HCT116 (cell line): ENCODE results near the gene CALN1. TPM values are rescaled to one million over a fixed set of nuclear protein-coding genes. Genes with fewer than 3 reads are reported as not detected.

Source experiments
- ATAC-seq: fragments of 200-7000 bp; cut with Tn5 transposase; 2 replicates; pipeline ENCODE4 v1.9.1; 2020; ENCODE audit warnings: mild to moderate bottlenecking, moderate library complexity
- BruUV-seq: library from RNA; stranded (reverse); fragments of 400-500 nt; replicated peaks from 2 replicates; lab custom pipeline; 2021; lab: Mats Ljungman, UMichigan
- CTCF ChIA-PET: fragments of 300-600 bp; sonication (Branson Sonifier 250); formaldehyde crosslinking; loops from one replicate; lab custom pipeline; 2021; ENCODE audit warnings: antibody characterized with exemption; lab: Charles Lee
- POLR2A ChIA-PET: fragments of 300-600, 350-600 bp; sonication (Branson Sonifier 250); formaldehyde crosslinking; loops from one replicate; lab custom pipeline; 2021; ENCODE audit warnings: antibody characterized with exemption; lab: Charles Lee
- RAD21 ChIA-PET, 2 experiments: fragments of 300-600 bp; sonication (Branson Sonifier 250); formaldehyde crosslinking; loops; one replicate each; lab custom pipeline; 2023; ENCODE audit warnings: low total read pairs in 2 of 2; ENCODE audit not compliant: uncharacterized antibody in 2 of 2, unreplicated experiment in 2 of 2, low non-redundant PET in 1 of 2; lab: Charles Lee
- DNase-seq: peaks from one replicate; pipeline ENCODE4 v3.0.0-alpha.2; 2010; ENCODE audit warnings: low read depth, low spot score
- H2AFZ ChIP-seq: fragments of 200-600 bp; shearing (Covaris generic), sonication (generic); 2 replicates; pipeline ENCODE4 v1.6.1; 2017; ENCODE audit warnings: low read depth, mixed run types, mixed read lengths, antibody characterized with exemption, low read length; ENCODE audit not compliant: poor library complexity, severe bottlenecking
- H3K27ac ChIP-seq: 2 replicates; pipeline ENCODE4 v1.5.1; 2012; ENCODE audit warnings: low read depth, low read length
- H3K27me3 ChIP-seq: fragments of 200-600 bp; sonication (generic); 2 replicates; pipeline ENCODE4 v1.6.1; 2016; ENCODE audit warnings: mixed run types, low read length, mixed read lengths; ENCODE audit not compliant: insufficient read depth
- H3K36me3 ChIP-seq, 2 experiments: fragments of 200-500 bp in 1 of 2; fragments of 200-600 bp in 1 of 2; sonication (Bioruptor generic) in 1 of 2; sonication (generic) in 1 of 2; 2 replicates each; pipeline versions ENCODE4 v1.5.1 to v1.6.1; 2014 to 2016; ENCODE audit warnings: low read length in 2 of 2, inconsistent platforms in 1 of 2, mixed read lengths in 1 of 2, mixed run types in 1 of 2; ENCODE audit not compliant: insufficient read depth in 2 of 2, control insufficient read depth in 1 of 2
- H3K4me1 ChIP-seq, 2 experiments: fragments of 200-600 bp in 1 of 2; sonication (generic) in 1 of 2; 2 replicates each; pipeline versions ENCODE4 v1.5.1 to v1.6.1; 2012 to 2017; ENCODE audit warnings: low read length in 2 of 2, inconsistent platforms in 1 of 2, mild to moderate bottlenecking in 1 of 2, mixed read lengths in 1 of 2, mixed run types in 1 of 2, moderate library complexity in 1 of 2; ENCODE audit not compliant: insufficient read depth in 2 of 2, control insufficient read depth in 1 of 2
- H3K4me2 ChIP-seq: fragments of 200-600 bp; sonication (generic); 2 replicates; pipeline ENCODE4 v1.6.1; 2017; ENCODE audit warnings: mixed run types, low read length, mixed read lengths
- H3K4me3 ChIP-seq, 2 experiments: fragments of 200-600 bp in 1 of 2; sonication (generic) in 1 of 2; replicated peaks in 1 of 2; 2 replicates each; pipeline ENCODE4 v1.5.1; 2011 to 2016; ENCODE audit warnings: low read length in 2 of 2, control low read depth in 1 of 2, low read depth in 1 of 2, mild to moderate bottlenecking in 1 of 2, mixed read lengths in 1 of 2, mixed run types in 1 of 2
- H3K79me2 ChIP-seq: fragments of 200-600 bp; sonication (generic); 2 replicates; pipeline ENCODE4 v1.6.1; 2017; ENCODE audit warnings: mild to moderate bottlenecking, mixed run types, low read length, moderate library complexity, mixed read lengths; ENCODE audit not compliant: insufficient read depth
- H3K9ac ChIP-seq: fragments of 200-600 bp; sonication (generic); 2 replicates; pipeline ENCODE4 v1.6.1; 2016; ENCODE audit warnings: low read length, mixed read lengths
- H3K9me2 ChIP-seq: fragments of 200-600 bp; sonication (generic), shearing (Covaris generic); 2 replicates; pipeline ENCODE4 v1.6.1; 2017; ENCODE audit warnings: mixed run types, mild to moderate bottlenecking, moderate library complexity; ENCODE audit not compliant: insufficient read depth
- H3K9me3 ChIP-seq, 2 experiments: fragments of 200-500 bp in 1 of 2; fragments of 200-600 bp in 1 of 2; sonication (Bioruptor generic) in 1 of 2; sonication (generic) in 1 of 2; 2 replicates each; pipeline ENCODE4 v1.6.1; 2014 to 2017; ENCODE audit warnings: low read length in 2 of 2, mixed read lengths in 2 of 2, inconsistent platforms in 1 of 2, low read depth in 1 of 2, mild to moderate bottlenecking in 1 of 2, mixed run types in 1 of 2, moderate library complexity in 1 of 2; ENCODE audit not compliant: control insufficient read depth in 1 of 2, insufficient read depth in 1 of 2
- H4K20me1 ChIP-seq: fragments of 200-600 bp; sonication (generic), shearing (Covaris generic); 2 replicates; pipeline ENCODE4 v1.6.1; 2017; ENCODE audit warnings: mixed run types, mild to moderate bottlenecking, moderate library complexity; ENCODE audit not compliant: insufficient read depth
- ATF3 ChIP-seq: IDR thresholded peaks from 2 replicates; pipeline ENCODE4 v1.6.1; 2012
- CBX3 ChIP-seq: IDR thresholded peaks from 2 replicates; pipeline ENCODE4 v1.6.1; 2012; ENCODE audit warnings: low read depth
- CEBPB ChIP-seq: IDR thresholded peaks from 2 replicates; pipeline ENCODE4 v1.6.1; 2012; ENCODE audit warnings: low read depth
- CTCF ChIP-seq, 3 experiments: fragments of 200-600 bp in 1 of 3; sonication (generic) in 1 of 3; IDR thresholded peaks in 2 of 3; conservative IDR thresholded peaks in 1 of 3; 2 replicates each; pipeline ENCODE4 v1.5.1; 2012 to 2017; ENCODE audit warnings: low read depth in 2 of 3, low read length in 2 of 3, antibody characterized with exemption in 1 of 3, borderline replicate concordance in 1 of 3, control low read depth in 1 of 3, mild to moderate bottlenecking in 1 of 3, mixed read lengths in 1 of 3, mixed run types in 1 of 3, moderate library complexity in 1 of 3; ENCODE audit not compliant: insufficient read depth in 1 of 3
- EGR1 ChIP-seq: IDR thresholded peaks from 2 replicates; pipeline ENCODE4 v1.6.1; 2012; ENCODE audit warnings: low read depth
- EZH2 ChIP-seq: fragments of 200-600 bp; sonication (generic); IDR thresholded peaks from 2 replicates; pipeline ENCODE4 v1.6.1; 2017; ENCODE audit warnings: antibody characterized with exemption, mixed run types
- EZH2phosphoT487 ChIP-seq: fragments of 200-600 bp; IDR thresholded peaks from 2 replicates; pipeline ENCODE4 v1.6.1; 2018; ENCODE audit warnings: antibody characterized with exemption, borderline replicate concordance
- JUND ChIP-seq: IDR thresholded peaks from 2 replicates; pipeline ENCODE4 v1.6.1; 2012
- MAX ChIP-seq: IDR thresholded peaks from 2 replicates; pipeline ENCODE4 v1.6.1; 2012
- POLR2AphosphoS5 ChIP-seq: IDR thresholded peaks from 2 replicates; pipeline ENCODE4 v1.6.1; 2011; ENCODE audit warnings: mild to moderate bottlenecking, low read depth, low read length, moderate library complexity
- RAD21 ChIP-seq: IDR thresholded peaks from 2 replicates; pipeline ENCODE4 v1.6.1; 2012; ENCODE audit warnings: low read depth, mild to moderate bottlenecking
- REST ChIP-seq: IDR thresholded peaks from 2 replicates; pipeline ENCODE4 v1.6.1; 2012; ENCODE audit warnings: low read depth
- SIN3A ChIP-seq: IDR thresholded peaks from 2 replicates; pipeline ENCODE4 v1.6.1; 2012; ENCODE audit warnings: low read depth
- SP1 ChIP-seq: IDR thresholded peaks from 2 replicates; pipeline ENCODE4 v1.6.1; 2012; ENCODE audit warnings: low read depth
- SRF ChIP-seq: IDR thresholded peaks from 2 replicates; pipeline ENCODE4 v1.6.1; 2012; ENCODE audit warnings: low read depth
- TCF7L2 ChIP-seq: IDR thresholded peaks from 2 replicates; pipeline ENCODE4 v1.7.0; 2011; ENCODE audit warnings: borderline replicate concordance, inconsistent platforms; ENCODE audit not compliant: insufficient read depth, insufficient read length; ENCODE audit errors: extremely low read depth
- YY1 ChIP-seq: IDR thresholded peaks from 2 replicates; pipeline ENCODE4 v1.6.1; 2011; ENCODE audit warnings: low read length, low read depth, moderate library complexity, mild to moderate bottlenecking; ENCODE audit not compliant: insufficient replicate concordance; ENCODE audit errors: extremely low read depth
- intact Hi-C: fragments of 100-400 bp; cut with micrococcal nuclease; formaldehyde crosslinking; loops from 2 replicates; pipeline ENCODE4 v1.10.0; 2022
- total RNA-seq: library from RNA; stranded (reverse); gene quantifications from one replicate; pipeline ENCODE4 v1.2.1, GENCODE V29; 2021; ENCODE audit not compliant: unreplicated experiment

The CALN1 gene
- total RNA-seq, 1 experiment from 2014 or later, result 0.17 TPM

- DNase-seq (no peak), ATAC-seq (no peak)
- Histone ChIP-seq H2AFZ (no peak overlapping the region), H4K20me1 (no peaks in the 10 kb centered on the region), H3K4me3 (no peak overlapping the region), H3K9ac (no peak overlapping the region), H3K79me2 (no peaks in the 10 kb centered on the region), H3K4me2 (no peak overlapping the region), H3K9me3 (peaks cover 4 to 7% of the 10 kb centered on the region in 2 experiments; a peak in 2 of 4 replicates), H3K4me1 (no peaks in the 10 kb centered on the region), H3K9me2 (no peaks in the 10 kb centered on the region), H3K27ac (no peak overlapping the region), H3K36me3 (no peaks in the 10 kb centered on the region), H3K27me3 (no peaks in the 10 kb centered on the region)
- intact Hi-C loops, result no loop called here
- TF ChIP-seq YY1, result no peak
- TF ChIP-seq CBX3, result no peak
- TF ChIP-seq EGR1, result no peak
- RAD21 ChIA-PET, result no interaction called here
- POLR2A ChIA-PET, result no interaction called here
- no TSS peak for BruUV-seq
- CTCF ChIA-PET, result no interaction called here
Measured at GRCh38 chr7:71800321-71800720, 611.8 kb downstream of the CALN1 start.

GRCh38 chr7:71795410-71795809 lies 616.7 kb downstream of the CALN1 start:
- Histone ChIP-seq H4K20me1 (no peaks in the 10 kb centered on the region), H3K27ac (no peak overlapping the region), H3K4me2 (no peak overlapping the region), H3K9ac (no peak overlapping the region), H3K36me3 (no peaks in the 10 kb centered on the region), H3K9me2 (no peaks in the 10 kb centered on the region), H2AFZ (no peak overlapping the region), H3K9me3 (peaks cover 4 to 9% of the 10 kb centered on the region in 2 experiments; a peak in 2 of 4 replicates), H3K27me3 (no peaks in the 10 kb centered on the region), H3K4me3 (no peak overlapping the region), H3K79me2 (no peaks in the 10 kb centered on the region), H3K4me1 (no peaks in the 10 kb centered on the region)
- ChIA-PET CTCF (no interaction called here), POLR2A (no interaction called here), RAD21 (no interaction called here)
- no peak for ATAC-seq
- no peak for DNase-seq
- intact Hi-C loops, result no loop called here
- no TSS peak for BruUV-seq
- TF ChIP-seq EGR1, result no peak
- no peak for TF ChIP-seq EZH2phosphoT487
- no peak for TF ChIP-seq POLR2AphosphoS5
- no peak for TF ChIP-seq SRF
- TF ChIP-seq EZH2, result no peak
- no peak for TF ChIP-seq REST
- no peak for TF ChIP-seq CEBPB
- TF ChIP-seq TCF7L2, result no peak
- no peak for TF ChIP-seq SIN3A
- no peak for TF ChIP-seq SP1
- TF ChIP-seq MAX, result no peak
- TF ChIP-seq JUND, result no peak
- no peak for TF ChIP-seq ATF3
- no peak for TF ChIP-seq CTCF (IDR thresholded peaks at IDR 0.05 in 2 of 3, conservative IDR thresholded peaks at IDR 0.05 in 1 of 3; ENCODE audit: borderline replicate concordance in 1 of 3, insufficient read depth in 1 of 3, low read depth in 2 of 3, low read length in 2 of 3)
- no peak for TF ChIP-seq RAD21
- no peak for TF ChIP-seq CBX3
